NCI-H1694 (cell line): ENCODE data around the gene COL23A1.

Experiments
- DNase-seq: peaks from one replicate; lab custom pipeline; 2025; lab: John Stamatoyannopoulos, UW

COL23A1 gene

DNA sequence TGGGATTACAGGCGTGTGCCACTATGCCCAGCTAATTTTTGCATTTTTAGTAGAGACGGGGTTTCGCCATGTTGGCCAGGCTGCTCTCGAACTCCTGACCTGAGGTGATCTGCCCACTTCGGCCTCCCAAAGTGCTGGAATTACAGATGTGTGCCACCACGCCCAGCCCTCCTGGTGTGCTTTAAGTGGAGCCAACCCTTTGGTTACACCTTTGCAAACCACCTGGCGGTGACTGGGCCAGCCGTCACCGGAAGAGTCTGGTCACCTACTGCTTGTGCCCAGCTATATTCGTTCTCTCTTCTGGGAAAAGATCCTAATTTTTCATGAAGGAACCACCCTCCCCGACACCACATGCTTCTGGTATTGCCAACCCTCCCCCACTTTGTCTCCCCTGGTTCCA is 35.9 kb downstream of the COL23A1 start:
- no peak for DNase-seq

DNA sequence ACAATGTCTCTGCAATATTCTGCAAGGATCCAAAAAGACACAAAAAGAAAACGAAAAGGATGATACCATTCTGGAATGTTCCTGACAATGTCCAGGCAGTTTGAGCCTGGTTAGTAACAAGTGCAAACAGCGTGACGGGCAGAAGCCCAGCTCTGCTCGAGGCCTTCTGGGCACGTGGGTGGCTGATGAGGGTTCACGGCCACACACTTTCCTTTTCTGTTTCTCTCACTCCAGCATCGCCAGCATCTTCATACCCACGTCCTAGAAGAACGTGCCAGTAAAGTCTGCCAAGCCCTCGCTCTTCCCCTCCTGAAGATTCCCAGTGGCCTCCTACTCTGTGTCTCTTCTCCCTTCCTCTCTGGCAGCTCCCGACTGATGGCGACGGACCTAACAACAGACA is 36.7 kb downstream of the COL23A1 start:
- no peak for DNase-seq

DNA sequence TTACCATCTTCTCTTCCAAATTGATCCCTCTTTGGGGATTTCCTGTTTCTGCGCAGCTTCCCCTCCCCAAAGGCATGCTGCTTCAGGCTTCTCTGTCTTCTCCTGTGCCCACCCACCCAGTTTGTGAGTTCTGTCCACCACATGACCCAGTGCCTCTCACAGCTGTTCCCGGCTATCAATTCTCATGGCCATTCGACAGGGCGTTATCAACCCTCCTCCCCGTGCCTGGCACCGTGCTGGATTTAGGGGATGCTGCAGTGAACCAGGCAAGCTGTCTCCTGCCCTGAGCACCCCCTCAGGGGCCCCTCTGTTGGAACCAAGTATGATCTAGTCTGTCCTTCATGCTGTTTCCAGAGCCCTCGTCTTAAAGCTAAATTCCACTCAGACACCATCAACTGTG is 38.7 kb downstream of the COL23A1 start:
- DNase-seq = no peak

GRCh38 chr5:178551059-178551458 is 39.1 kb downstream of the COL23A1 start:
- no peak for DNase-seq

GRCh38 chr5:178548746-178549145 is 41.4 kb downstream of the COL23A1 start:
- no peak for DNase-seq

GRCh38 chr5:178547753-178548415 is 42.3 kb downstream of the COL23A1 start:
- no peak for DNase-seq

- no peak for DNase-seq
Measured at GRCh38 chr5:178547052-178547666, 43.0 kb downstream of the COL23A1 start.

DNA sequence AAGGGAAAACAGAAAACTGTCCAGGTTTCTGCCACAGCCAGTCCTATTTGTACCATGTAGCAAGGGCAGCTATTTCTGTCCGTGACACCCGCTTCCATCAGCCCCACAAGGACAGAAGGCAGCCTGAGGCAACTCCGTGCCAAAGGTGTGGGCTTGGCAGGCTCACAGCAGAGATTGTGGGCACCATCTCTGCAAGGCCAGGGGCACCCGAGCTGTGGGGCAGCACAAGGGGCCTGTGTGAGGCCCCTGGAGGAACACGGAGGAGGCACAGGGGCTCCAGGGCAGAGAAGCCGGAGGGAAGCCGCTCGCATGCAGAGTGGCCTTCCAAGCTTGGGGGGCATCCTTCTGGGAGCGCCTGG is 43.5 kb downstream of the COL23A1 start:
- no peak for DNase-seq

DNA sequence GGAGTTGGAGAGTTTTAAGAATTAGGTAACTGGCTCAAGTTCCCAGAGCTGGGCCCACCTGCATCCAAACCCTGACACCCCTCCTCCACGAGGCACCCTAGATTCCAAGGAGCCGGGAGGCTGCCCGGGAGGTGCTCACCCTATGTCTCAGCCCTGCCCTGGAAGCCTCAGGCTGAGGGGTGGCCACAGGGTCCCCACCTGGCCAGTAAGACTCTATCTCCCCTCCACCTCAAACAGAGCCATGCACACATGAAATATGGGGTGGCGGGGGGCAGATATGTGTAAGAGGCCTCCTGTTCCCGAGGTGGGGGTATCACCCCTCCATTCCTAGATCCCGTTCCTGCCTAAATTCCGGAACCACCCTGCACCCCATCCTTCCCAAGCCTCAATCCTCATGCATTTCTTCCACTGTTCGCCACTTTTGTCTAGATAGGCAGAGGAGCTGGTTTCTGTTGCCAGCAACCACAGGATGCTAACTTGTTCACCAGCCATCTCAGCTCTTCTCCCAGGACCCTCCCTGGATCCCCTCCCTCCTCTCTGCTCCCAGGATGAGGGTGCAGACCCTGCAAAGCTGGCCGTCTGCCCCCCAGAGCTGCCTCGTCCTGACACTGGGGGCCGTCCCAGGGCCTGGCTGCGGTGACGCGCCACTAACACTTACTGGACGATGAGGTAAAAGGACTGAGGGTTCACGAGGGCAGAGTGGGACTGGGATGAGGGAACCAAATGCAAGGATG is 44.1 kb downstream of the COL23A1 start:
- no peak for DNase-seq

GRCh38 chr5:178545176-178545575 is 45.0 kb downstream of the COL23A1 start:
- no peak for DNase-seq

GRCh38 chr5:178544166-178544834 is 45.9 kb downstream of the COL23A1 start:
- DNase-seq = no peak

DNA sequence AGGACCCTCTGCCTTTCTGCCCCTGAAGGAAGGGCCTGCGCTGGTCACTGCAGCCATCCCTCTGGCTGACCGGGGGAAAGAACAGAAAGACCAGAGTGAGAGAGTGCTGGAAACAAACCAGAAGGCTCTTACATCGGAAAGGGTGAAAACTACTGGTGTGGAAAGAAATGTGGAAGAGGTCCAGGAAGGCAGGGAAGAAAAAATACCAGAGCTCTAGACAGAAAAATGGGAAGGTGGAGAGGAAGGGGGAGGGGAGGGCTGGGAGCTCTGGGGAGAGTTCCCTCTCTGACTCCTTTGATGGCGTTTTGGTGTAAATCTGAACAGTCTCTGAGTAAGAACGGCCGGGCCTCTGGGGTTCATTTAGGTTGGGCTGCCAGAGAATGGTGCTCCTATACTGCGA is 47.7 kb downstream of the COL23A1 start:
- no peak for DNase-seq

GRCh38 chr5:178540526-178540925 is 49.7 kb downstream of the COL23A1 start:
- no peak for DNase-seq

GRCh38 chr5:178538741-178539229 is 51.4 kb downstream of the COL23A1 start:
- no peak for DNase-seq

- no peak for DNase-seq
Measured at GRCh38 chr5:178537467-178538371, 52.5 kb downstream of the COL23A1 start.

DNA sequence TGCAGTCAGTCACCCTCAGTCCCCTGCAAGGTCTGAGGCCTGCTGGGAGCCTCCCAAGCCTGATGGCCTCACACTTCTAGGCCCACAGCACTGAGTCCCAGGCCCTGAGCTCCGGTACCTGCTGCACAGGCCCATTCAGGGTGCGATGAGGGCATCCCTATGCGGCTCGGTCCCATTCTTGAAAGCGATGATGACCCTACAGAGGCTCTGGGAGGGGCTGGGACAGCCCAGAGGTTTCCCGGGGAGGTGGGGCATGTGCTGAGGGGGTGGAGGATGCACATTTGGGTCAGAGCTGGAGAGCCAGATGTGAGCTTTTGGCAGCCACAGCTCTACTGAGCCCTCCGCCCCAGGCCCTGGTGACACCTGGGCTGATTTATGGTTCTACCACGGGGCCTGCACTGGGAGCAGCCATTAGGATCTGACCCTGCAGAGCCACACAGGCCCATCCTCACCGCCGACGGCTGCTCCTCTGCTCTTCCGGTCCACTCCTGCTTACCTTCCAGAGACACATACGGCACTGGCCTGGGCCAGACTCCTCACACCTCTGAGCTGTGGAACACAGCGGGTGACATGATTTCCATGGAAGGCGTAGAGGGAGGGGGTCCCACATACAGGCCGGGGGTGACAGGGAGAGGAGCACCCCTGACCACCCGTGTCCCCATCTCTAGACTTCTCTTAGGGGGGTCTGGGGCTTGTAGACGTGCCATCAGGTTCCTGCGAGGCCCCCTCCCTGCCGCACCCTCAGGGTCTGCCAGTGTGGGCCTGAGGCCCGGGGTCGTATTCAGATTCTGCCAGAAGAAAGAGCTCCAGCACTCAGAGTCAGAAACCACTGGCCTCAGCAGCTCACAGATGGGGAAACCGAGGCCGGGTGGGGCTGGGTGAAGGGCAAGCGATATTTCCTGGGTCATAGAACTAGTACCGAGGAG is 53.4 kb downstream of the COL23A1 start:
- DNase-seq = no peak

GRCh38 chr5:178535299-178536175 is 54.7 kb downstream of the COL23A1 start:
- DNase-seq = no peak

DNA sequence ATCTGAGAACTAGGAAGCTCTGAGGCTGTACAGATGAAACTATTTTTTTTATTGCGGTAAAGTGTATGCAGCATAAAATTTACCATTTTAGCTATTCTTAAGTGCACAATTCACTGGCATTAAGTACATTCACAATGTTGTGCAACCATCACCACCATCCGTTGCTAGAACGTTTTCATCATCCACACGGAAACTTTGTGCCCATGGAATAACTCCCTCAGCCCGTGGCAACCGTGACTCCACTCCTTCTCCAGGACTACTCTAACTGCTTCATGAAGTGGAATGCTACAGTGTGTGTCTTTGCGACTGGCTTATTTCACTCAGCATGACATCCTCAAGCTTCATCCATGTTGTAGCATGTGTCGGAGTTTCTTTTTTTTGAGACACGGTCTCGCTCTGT is 57.1 kb downstream of the COL23A1 start:
- no peak for DNase-seq

DNA sequence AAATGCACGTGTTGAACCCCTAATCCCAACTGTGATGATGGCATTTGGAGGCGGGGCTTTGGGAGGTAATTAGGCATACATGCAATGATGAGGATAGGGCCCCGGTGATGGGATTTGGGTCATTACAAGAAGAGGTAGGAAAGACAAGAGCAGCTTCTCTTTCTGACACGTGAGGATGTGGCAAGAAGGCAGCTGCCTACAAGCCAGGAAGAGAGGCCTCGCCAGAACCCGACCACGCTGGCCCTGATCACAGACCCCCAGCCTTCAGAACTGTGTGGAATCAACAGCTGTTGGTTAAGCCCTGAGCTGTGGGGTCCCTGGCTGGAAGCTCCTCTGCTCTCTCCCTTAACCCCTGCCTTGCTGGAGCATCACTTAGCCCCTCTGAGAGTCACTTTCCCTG is 57.5 kb downstream of the COL23A1 start:
- DNase-seq = no peak

DNA sequence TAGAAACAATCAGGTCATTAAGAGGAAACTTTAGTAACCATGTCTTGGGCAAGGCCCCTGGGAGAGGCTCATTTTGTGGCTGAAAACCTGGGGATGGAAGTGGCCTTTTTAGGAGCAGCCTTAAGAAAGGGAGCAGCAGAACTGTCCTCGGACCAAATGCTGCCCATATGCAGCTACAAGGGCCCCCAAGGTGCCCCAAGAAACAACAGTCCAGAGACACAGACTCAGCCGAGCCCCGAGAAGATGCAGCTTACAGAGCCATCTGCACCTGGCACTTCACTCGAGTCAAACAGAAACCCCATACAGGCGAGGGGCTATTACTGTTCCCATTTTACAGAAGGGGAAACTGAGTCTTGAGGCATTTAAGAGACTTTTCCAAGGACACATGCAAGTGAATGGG is 58.0 kb downstream of the COL23A1 start:
- no peak for DNase-seq
